HepG2 (cell line): ENCODE measurements around the gene INAFM1. TPM values are rescaled to one million over a fixed set of nuclear protein-coding genes. Genes with fewer than 3 reads are reported as not detected.
A peak's percentile ranks its signal among the peaks of the same experiment; 100 is the strongest.

Experiments
- HBP1 ChIP-seq: IDR thresholded peaks from 2 replicates; pipeline ENCODE4 v1.6.1; 2016; ENCODE audit warnings: low read depth, control low read depth
- HDAC2 ChIP-seq: sonication (generic); formaldehyde crosslinking; IDR thresholded peaks from 2 replicates; pipeline ENCODE4 v1.4.0; 2020; ENCODE audit warnings: missing genetic modification reagents
- IRF9 ChIP-seq: sonication (generic); formaldehyde crosslinking; IDR thresholded peaks from 2 replicates; pipeline ENCODE4 v1.8.0; 2022; ENCODE audit warnings: missing genetic modification reagents, mild to moderate bottlenecking, borderline replicate concordance
- MAFF ChIP-seq: IDR thresholded peaks from 2 replicates; pipeline ENCODE4 v1.6.1; 2011; ENCODE audit warnings: low read depth, low read length, improper control_type of control experiment
- NBN ChIP-seq: fragments of 450-650 bp; conservative IDR thresholded peaks from 2 replicates; pipeline ENCODE4 v1.6.1; 2017
- PITX1 ChIP-seq: sonication (generic); formaldehyde crosslinking; IDR thresholded peaks from 2 replicates; pipeline ENCODE4 v1.5.1; 2020; ENCODE audit warnings: mild to moderate bottlenecking, missing genetic modification reagents
- ZNF18 ChIP-seq: sonication (generic); formaldehyde crosslinking; IDR thresholded peaks from 2 replicates; pipeline ENCODE4 v1.8.0; 2022; ENCODE audit warnings: mild to moderate bottlenecking, missing genetic modification reagents; ENCODE audit not compliant: insufficient replicate concordance
- ZNF30 ChIP-seq: sonication (generic); formaldehyde crosslinking; IDR thresholded peaks from 2 replicates; pipeline ENCODE4 v1.5.0; 2020; ENCODE audit warnings: mild to moderate bottlenecking, missing genetic modification reagents
- ZNF317 ChIP-seq: sonication (generic); formaldehyde crosslinking; IDR thresholded peaks from 2 replicates; pipeline ENCODE4 v1.5.0; 2020; ENCODE audit warnings: mild to moderate bottlenecking, missing genetic modification reagents
- ZNF33A ChIP-seq: sonication (generic); formaldehyde crosslinking; IDR thresholded peaks from 2 replicates; pipeline ENCODE4 v1.5.1; 2020; ENCODE audit warnings: missing genetic modification reagents, mild to moderate bottlenecking, moderate library complexity, borderline replicate concordance
- ZNF788 ChIP-seq: sonication (generic); formaldehyde crosslinking; IDR thresholded peaks from 2 replicates; pipeline ENCODE4 v1.5.0; 2020; ENCODE audit warnings: mild to moderate bottlenecking, missing genetic modification reagents, borderline replicate concordance
- ZNF83 ChIP-seq: sonication (generic); formaldehyde crosslinking; IDR thresholded peaks from 2 replicates; pipeline ENCODE4 v1.4.0; 2020; ENCODE audit warnings: missing genetic modification reagents, mild to moderate bottlenecking, borderline replicate concordance
- ZSCAN5A ChIP-seq: sonication (generic); formaldehyde crosslinking; IDR thresholded peaks from 2 replicates; pipeline ENCODE4 v1.8.0; 2022; ENCODE audit warnings: mild to moderate bottlenecking, missing genetic modification reagents, borderline replicate concordance
- polyA plus RNA-seq, 8 experiments: library from polyadenylated mRNA; depleted of rRNA in 3 of 8; stranded (reverse) in 7 of 8; unstranded in 1 of 8; fragments of >200 nt; fragmentation: Illumina TruSeq in 4 of 8; extraction: Trizol in 4 of 8; gene quantifications; 2 replicates each; pipeline versions ENCODE4 v1.2.1 to v1.2.3, GENCODE V29; 2011 to 2016; ENCODE audit warnings: low read depth in 4 of 8, missing spikeins in 1 of 8, mixed read lengths in 1 of 8; ENCODE audit not compliant: insufficient read depth in 1 of 8
- total RNA-seq, 5 experiments: library from RNA; depleted of rRNA; stranded (reverse); fragments of >200 nt; fragmentation: Illumina TruSeq; extraction: Trizol; gene quantifications; 2 replicates each; pipeline ENCODE4 v1.2.3, GENCODE V29; 2016; ENCODE audit warnings: low read depth in 1 of 5
- TF ChIP-seq, protein P1 (sequence below): IDR thresholded peaks from 2 replicates; pipeline ENCODE4 v1.6.1; 2012; ENCODE audit warnings: low read length, improper control_type of control experiment

The INAFM1 gene
- total and polyA plus RNA-seq, 2 of the 13 experiments (the other 11 are each of a cell fraction or from before 2014, with no cell fraction given) = 0.88 to 1.9 TPM

DNA sequence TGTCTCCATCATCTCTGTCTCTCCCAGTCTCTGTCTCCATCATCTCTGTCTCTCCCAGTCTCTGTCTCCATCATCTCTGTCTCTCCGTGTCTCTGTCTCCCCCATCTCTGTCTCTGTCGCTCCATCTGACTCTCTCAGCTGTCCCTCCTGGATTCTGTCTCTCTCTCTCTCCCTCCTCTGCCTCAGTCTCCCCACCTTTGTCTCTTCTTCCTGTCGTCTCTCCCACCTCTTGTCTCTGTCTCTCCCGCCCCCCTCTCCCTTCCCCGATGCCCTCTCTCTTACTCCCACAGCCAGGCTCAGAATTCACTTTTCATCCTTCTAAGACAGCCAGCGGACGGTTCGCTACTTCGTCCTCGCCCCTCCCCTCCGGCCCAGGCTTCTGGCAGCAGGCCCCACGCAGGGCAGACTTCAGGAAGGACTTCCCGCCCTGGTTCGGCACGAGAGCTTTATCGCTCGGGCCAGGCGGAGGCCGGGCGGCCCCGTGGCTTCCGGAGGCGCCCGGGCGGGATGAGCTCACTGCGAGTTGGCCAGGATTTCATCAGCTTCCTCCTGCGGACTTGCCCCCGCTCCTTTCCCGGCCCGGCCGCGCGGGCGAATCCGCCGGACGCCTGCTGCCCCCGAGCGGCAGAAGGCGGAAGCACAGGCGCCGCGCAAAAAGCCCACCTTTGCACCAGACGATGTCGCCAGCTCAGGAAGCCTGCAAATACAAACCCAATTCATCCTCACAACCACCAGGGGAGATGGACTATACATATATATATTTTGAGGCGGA, 30.7 kb upstream of the INAFM1 start (continued):
- TF ChIP-seq HBP1 (CRISPR knock-in tag) (peak; percentile 43; the same call in 1 of the 2 replicates), ZNF317 (CRISPR knock-in tag) (peak; percentile 92), NBN (no peak), ZNF18 (CRISPR knock-in tag) (peak; percentile 85), PITX1 (CRISPR knock-in tag) (peak; percentile 70; the same call in 1 of the 2 replicates), ZNF788 (CRISPR knock-in tag) (peak; percentile 95), ZNF83 (peak; percentile 51; the same call in 1 of the 2 replicates), ZNF30 (CRISPR knock-in tag) (no peak), ZSCAN5A (CRISPR knock-in tag) (no peak), IRF9 (CRISPR knock-in tag) (peak; percentile 88), MAFF (no peak), ZNF33A (peak; percentile 35; the same call in 1 of the 2 replicates), HDAC2 (peak; percentile 94)
- TF ChIP-seq, protein P1, sequence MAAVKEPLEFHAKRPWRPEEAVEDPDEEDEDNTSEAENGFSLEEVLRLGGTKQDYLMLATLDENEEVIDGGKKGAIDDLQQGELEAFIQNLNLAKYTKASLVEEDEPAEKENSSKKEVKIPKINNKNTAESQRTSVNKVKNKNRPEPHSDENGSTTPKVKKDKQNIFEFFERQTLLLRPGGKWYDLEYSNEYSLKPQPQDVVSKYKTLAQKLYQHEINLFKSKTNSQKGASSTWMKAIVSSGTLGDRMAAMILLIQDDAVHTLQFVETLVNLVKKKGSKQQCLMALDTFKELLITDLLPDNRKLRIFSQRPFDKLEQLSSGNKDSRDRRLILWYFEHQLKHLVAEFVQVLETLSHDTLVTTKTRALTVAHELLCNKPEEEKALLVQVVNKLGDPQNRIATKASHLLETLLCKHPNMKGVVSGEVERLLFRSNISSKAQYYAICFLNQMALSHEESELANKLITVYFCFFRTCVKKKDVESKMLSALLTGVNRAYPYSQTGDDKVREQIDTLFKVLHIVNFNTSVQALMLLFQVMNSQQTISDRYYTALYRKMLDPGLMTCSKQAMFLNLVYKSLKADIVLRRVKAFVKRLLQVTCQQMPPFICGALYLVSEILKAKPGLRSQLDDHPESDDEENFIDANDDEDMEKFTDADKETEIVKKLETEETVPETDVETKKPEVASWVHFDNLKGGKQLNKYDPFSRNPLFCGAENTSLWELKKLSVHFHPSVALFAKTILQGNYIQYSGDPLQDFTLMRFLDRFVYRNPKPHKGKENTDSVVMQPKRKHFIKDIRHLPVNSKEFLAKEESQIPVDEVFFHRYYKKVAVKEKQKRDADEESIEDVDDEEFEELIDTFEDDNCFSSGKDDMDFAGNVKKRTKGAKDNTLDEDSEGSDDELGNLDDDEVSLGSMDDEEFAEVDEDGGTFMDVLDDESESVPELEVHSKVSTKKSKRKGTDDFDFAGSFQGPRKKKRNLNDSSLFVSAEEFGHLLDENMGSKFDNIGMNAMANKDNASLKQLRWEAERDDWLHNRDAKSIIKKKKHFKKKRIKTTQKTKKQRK = no peak
